Cardiac muscle cell (in vitro differentiated cells and primary cell): ENCODE measurements around the gene UBE2G1. TPM values are rescaled to one million over a fixed set of nuclear protein-coding genes. Genes with fewer than 3 reads are reported as not detected.
"Not testable (repeated sequence)": the region's sequence is repeated elsewhere in the genome, so short reads cannot be mapped to it uniquely, and the experiment has no call there.

Source experiments
- DNase-seq, 2 donors: peaks; one replicate each; pipeline versions ENCODE4 v3.0.0 to v3.0.0-alpha.2; 2010 to 2017; ENCODE audit warnings: low read depth in 1 of 2, low spot score in 1 of 2
- H3K27ac ChIP-seq: fragments of 200-600 bp; sonication (generic); 2 replicates; pipeline ENCODE4 v1.5.1; 2016
- H3K27me3 ChIP-seq: fragments of 200-600 bp; sonication (generic); 2 replicates; pipeline ENCODE4 v1.6.0; 2016; ENCODE audit warnings: control low read depth
- H3K36me3 ChIP-seq: fragments of 200-600 bp; sonication (generic); 2 replicates; pipeline ENCODE4 v1.5.1; 2016; ENCODE audit warnings: control low read depth
- H3K4me1 ChIP-seq: fragments of 200-600 bp; sonication (generic); 2 replicates; pipeline ENCODE4 v1.8.1; 2017; ENCODE audit warnings: low read depth, mild to moderate bottlenecking, mixed run types
- H3K4me3 ChIP-seq: fragments of 200-600 bp; sonication (generic); 2 replicates; pipeline ENCODE4 v1.5.1; 2016; ENCODE audit warnings: mild to moderate bottlenecking
- H3K9me3 ChIP-seq: fragments of 200-600 bp; sonication (generic); 2 replicates; pipeline ENCODE4 v1.5.1; 2017; ENCODE audit warnings: low read depth, mild to moderate bottlenecking, control low read depth
- polyA plus RNA-seq: library from polyadenylated mRNA; unstranded; fragments of >200 nt; fragmentation: Nextera tagmentation; extraction: Ambion mirVana; gene quantifications from 2 replicates; pipeline ENCODE4 v1.2.1, GENCODE V29; 2016
- total RNA-seq: library from RNA; depleted of rRNA; stranded (reverse); fragments of >200 nt; gene quantifications from 2 replicates; pipeline ENCODE4 v1.2.3, GENCODE V29; 2016
- TF ChIP-seq, protein P1 (sequence below): IDR thresholded peaks from 2 replicates; pipeline ENCODE4 v1.5.1; 2012; ENCODE audit warnings: low read depth, mild to moderate bottlenecking, low read length

UBE2G1 gene
- total and polyA plus RNA-seq, 2 experiments from 2014 or later: 99.0 to 107 TPM

- H3K9me3 ChIP-seq: no peaks in the 10 kb centered on the region
- H3K4me3 ChIP-seq: no peak overlapping the region
- TF ChIP-seq, protein P1, sequence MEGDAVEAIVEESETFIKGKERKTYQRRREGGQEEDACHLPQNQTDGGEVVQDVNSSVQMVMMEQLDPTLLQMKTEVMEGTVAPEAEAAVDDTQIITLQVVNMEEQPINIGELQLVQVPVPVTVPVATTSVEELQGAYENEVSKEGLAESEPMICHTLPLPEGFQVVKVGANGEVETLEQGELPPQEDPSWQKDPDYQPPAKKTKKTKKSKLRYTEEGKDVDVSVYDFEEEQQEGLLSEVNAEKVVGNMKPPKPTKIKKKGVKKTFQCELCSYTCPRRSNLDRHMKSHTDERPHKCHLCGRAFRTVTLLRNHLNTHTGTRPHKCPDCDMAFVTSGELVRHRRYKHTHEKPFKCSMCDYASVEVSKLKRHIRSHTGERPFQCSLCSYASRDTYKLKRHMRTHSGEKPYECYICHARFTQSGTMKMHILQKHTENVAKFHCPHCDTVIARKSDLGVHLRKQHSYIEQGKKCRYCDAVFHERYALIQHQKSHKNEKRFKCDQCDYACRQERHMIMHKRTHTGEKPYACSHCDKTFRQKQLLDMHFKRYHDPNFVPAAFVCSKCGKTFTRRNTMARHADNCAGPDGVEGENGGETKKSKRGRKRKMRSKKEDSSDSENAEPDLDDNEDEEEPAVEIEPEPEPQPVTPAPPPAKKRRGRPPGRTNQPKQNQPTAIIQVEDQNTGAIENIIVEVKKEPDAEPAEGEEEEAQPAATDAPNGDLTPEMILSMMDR: no peak
- peaks cover 4% of the 10 kb centered on the region for H3K4me1 ChIP-seq
- no peak for DNase-seq
- H3K36me3 ChIP-seq: no peaks in the 10 kb centered on the region
- H3K27ac ChIP-seq: no peak overlapping the region
- no peaks in the 10 kb centered on the region for H3K27me3 ChIP-seq
These were observed 1.9 kb upstream of the UBE2G1 start for GRCh38 chr17:4368341-4368740.

GRCh38 chr17:4367177-4367576 is 702 bp upstream of the UBE2G1 start:
- H3K36me3 ChIP-seq, H3K4me1 ChIP-seq, DNase-seq, H3K4me3 ChIP-seq, H3K9me3 ChIP-seq, H3K27me3 ChIP-seq: not testable (repeated sequence)
- H3K27ac ChIP-seq: peak overlapping the region; percentile 31

GRCh38 chr17:4365628-4366326 is 698 bp downstream of the UBE2G1 start:
- H3K4me3 ChIP-seq: peak overlapping the region; percentile 75
- H3K27me3 ChIP-seq: no peaks in the 10 kb centered on the region
- TF ChIP-seq, protein P1: no peak
- peak overlapping the region; percentile 95 for H3K27ac ChIP-seq
- H3K36me3 ChIP-seq: no peaks in the 10 kb centered on the region
- DNase-seq: peak; percentile 20 to 68
- H3K9me3 ChIP-seq: no peaks in the 10 kb centered on the region
- peaks cover 4% of the 10 kb centered on the region for H3K4me1 ChIP-seq

DNA sequence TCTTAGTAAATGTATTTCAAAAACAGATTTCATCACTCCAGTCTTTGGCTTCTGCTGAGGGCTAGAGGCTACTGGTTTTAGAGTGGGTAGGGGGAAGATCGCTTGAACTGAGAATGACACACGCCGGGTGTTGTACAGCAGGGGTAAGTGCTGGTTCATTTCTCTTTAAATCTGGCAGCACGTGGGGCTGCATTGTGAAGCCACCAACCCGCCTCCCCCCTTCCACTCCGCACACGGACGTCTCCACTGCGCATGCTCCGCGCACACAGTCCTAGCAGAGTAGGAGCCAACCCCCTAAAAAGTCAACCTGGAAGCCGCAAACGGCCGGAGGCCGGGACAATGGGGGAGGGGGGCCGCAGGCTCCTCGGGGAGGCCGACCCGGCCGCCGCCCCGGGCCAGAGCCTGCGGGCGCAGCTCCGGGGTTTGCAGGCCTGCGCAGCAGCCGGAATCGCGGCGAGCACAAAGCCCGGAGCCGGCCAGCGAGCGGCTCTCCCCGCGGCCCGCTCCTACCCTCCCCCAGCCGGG is 1.3 kb downstream of the UBE2G1 start:
- Histone ChIP-seq H3K27ac (peak overlapping the region; percentile 95), H3K4me1 (peaks cover 4% of the 10 kb centered on the region), H3K27me3 (no peaks in the 10 kb centered on the region), H3K4me3 (peak overlapping the region; percentile 75), H3K9me3 (no peaks in the 10 kb centered on the region), H3K36me3 (no peaks in the 10 kb centered on the region)
- DNase-seq: peak; percentile 92 to 95
- TF ChIP-seq, protein P1: no peak

DNA sequence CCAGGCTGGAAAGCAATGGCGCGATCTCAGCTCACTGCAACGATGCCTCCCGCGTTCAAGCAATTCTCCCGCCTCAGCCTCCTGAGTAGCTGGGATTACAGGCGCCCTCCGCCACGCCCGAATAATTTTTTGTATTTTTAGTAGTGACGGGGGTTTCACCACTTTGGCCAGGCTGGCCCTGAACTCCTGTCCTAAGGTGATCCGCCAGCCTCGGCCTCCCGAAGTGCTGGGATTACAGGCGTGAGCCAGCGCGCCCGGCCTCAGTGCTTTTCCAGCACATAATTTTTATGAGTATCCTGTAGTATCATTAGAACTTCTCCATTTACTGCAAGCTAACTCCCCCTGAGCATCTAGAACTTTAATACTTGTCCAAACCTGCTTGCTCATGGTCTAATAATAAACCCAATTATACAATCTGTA is 1.8 kb downstream of the UBE2G1 start:
- Histone ChIP-seq H3K27me3 (no peaks in the 10 kb centered on the region), H3K4me1 (peaks cover 8% of the 10 kb centered on the region), H3K9me3 (no peaks in the 10 kb centered on the region), H3K27ac (peak overlapping the region; percentile 95), H3K4me3 (peak overlapping the region; percentile 75), H3K36me3 (no peaks in the 10 kb centered on the region)
- TF ChIP-seq, protein P1: no peak
- no peak for DNase-seq

- H3K27ac ChIP-seq: peak overlapping the region; percentile 58
- no peaks in the 10 kb centered on the region for H3K36me3 ChIP-seq
- no peaks in the 10 kb centered on the region for H3K9me3 ChIP-seq
- H3K27me3 ChIP-seq: no peaks in the 10 kb centered on the region
- peaks cover 11% of the 10 kb centered on the region for H3K4me1 ChIP-seq
- TF ChIP-seq, protein P1: no peak
- peak in 1 of 2 donors; percentile 6 for DNase-seq
- H3K4me3 ChIP-seq: no peak overlapping the region
These were observed 4.3 kb downstream of the UBE2G1 start for GRCh38 chr17:4362141-4362540.
